ENCODE data around the gene TMEM222. TPM values are rescaled to one million over a fixed set of nuclear protein-coding genes. Genes with fewer than 3 reads are reported as not detected.

The TMEM222 gene
- total RNA-seq, 1 experiment from 2014 or later: 55.5 TPM

DNA sequence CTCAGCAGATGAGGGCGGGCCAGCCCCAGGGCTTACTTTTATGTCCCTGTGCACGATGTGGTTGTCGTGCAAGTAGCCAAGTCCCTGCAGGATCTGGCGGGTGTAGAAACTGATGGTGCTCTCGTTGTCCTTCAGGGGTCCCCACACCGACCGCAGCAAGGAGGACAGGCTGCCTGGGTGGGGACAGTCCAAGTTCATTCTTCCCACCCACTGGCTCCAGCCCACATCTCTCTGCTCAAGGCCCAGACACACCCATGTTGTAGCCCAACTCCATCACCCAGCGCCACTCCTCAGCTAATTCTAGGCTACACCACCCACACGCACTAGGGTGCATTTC lies 37.8 kb downstream of the TMEM222 start:
- no peak for DNase-seq (ENCODE audit: low spot score)
- no peaks in the 10 kb centered on the region for H3K9me3 ChIP-seq (ENCODE audit: low read depth, low read length, poor library complexity, severe bottlenecking)
- POLR2A ChIA-PET (ENCODE audit: low non-redundant PET): no interaction called here
- no peaks in the 10 kb centered on the region for H3K4me1 ChIP-seq (ENCODE audit: insufficient read depth, low read length, poor library complexity, severe bottlenecking)
- no peak overlapping the region for H3K27ac ChIP-seq (ENCODE audit: low read depth, low read length, poor library complexity, severe bottlenecking)
- TF ChIP-seq EZH2 (IDR thresholded peaks at IDR 0.05; ENCODE audit: borderline replicate concordance, low read depth, low read length, poor library complexity, severe bottlenecking) (no peak), CTCF (conservative IDR thresholded peaks at IDR 0.05; ENCODE audit: low read depth, low read length) (no peak)
- intact Hi-C loops (cut with micrococcal nuclease; ENCODE audit: unreplicated experiment): no loop called here
- H3K4me3 ChIP-seq (ENCODE audit: low read depth, low read length, poor library complexity, severe bottlenecking): no peak overlapping the region
- no TSS peak for BruUV-seq (replicated peaks)
- CTCF ChIA-PET: no interaction called here
- H3K27me3 ChIP-seq (replicated peaks; ENCODE audit: insufficient read depth, low read depth, low read length, poor library complexity): no peaks in the 10 kb centered on the region
- H3K36me3 ChIP-seq (ENCODE audit: insufficient read depth, low read length, poor library complexity, severe bottlenecking): no peaks in the 10 kb centered on the region

DNA sequence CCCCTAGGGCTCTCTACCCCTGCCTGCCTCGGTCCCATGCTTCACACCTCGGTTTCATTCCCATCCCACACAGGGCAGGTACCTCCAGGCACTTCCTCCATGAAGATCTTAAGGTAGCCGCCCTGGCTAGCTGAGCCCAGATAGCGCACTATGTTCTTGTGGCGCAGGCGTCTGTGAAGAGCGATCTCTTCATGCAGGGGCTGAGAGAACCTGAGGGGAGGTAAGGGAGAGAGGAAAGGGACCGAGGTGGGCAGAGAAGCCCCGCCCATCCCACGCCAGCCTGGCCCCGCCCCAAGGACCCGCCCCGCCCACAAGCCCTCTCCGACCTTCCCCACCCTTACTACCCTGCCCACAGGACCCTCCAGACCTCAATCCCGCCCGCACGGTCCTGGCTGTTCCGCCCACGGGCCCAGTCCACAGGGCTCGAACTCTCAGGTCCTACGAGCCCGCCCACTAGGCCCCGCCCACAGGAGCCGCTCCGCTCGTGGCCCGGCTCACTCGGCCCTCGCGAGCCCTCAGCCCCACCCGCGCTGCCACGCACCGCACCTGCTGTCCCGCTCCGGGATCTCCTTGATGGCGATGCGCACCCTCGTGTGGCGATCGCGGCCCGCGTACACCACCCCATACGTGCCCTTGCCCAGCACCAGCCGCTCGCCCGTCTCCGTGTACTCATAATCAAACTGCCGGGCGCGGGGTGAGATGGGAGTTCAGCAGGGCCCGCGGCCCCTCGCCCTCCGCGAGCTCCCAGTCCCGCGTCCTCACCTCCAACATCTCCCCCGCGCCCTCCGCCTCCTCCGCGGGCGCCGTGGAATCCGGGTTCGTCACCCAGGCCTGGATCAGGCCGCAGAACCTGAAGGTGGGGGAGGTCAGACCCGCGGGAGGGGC lies 38.4 kb downstream of the TMEM222 start:
- Histone ChIP-seq H3K27ac (ENCODE audit: low read depth, low read length, poor library complexity, severe bottlenecking) (no peak overlapping the region), H3K4me3 (ENCODE audit: low read depth, low read length, poor library complexity, severe bottlenecking) (no peak overlapping the region), H3K9me3 (ENCODE audit: low read depth, low read length, poor library complexity, severe bottlenecking) (no peaks in the 10 kb centered on the region), H3K36me3 (ENCODE audit: insufficient read depth, low read length, poor library complexity, severe bottlenecking) (no peaks in the 10 kb centered on the region), H3K27me3 (replicated peaks; ENCODE audit: insufficient read depth, low read depth, low read length, poor library complexity) (no peaks in the 10 kb centered on the region), H3K4me1 (ENCODE audit: insufficient read depth, low read length, poor library complexity, severe bottlenecking) (peaks cover 4% of the 10 kb centered on the region)
- no peak for DNase-seq (ENCODE audit: low spot score)
- intact Hi-C loops (cut with micrococcal nuclease; ENCODE audit: unreplicated experiment): no loop called here
- ChIA-PET POLR2A (ENCODE audit: low non-redundant PET) (no interaction called here), CTCF (no interaction called here)
- BruUV-seq (replicated peaks): no TSS peak
- no peak for TF ChIP-seq CTCF (conservative IDR thresholded peaks at IDR 0.05; ENCODE audit: low read depth, low read length)
- no peak for TF ChIP-seq EZH2 (IDR thresholded peaks at IDR 0.05; ENCODE audit: borderline replicate concordance, low read depth, low read length, poor library complexity, severe bottlenecking)

DNA sequence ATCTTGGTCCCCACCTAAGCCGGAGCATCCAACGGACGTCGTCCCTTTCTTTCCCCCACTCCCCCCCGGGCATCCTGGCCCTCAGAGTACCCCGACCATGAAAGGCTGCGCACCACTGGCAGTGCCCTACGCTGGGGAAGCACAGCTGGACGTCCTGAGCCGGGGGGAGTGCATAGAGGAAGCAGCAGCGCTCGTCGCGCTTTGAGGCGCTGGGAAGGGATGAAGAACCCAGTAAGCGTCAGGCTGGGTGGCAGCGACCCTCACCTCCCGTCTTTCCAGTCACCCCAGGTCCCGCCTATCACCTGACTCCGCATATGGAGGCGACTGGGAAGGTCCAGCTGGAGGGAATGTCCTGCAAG lies 39.1 kb downstream of the TMEM222 start:
- no peak for DNase-seq (ENCODE audit: low spot score)
- Histone ChIP-seq H3K27me3 (replicated peaks; ENCODE audit: insufficient read depth, low read depth, low read length, poor library complexity) (no peaks in the 10 kb centered on the region), H3K4me1 (ENCODE audit: insufficient read depth, low read length, poor library complexity, severe bottlenecking) (peaks cover 4% of the 10 kb centered on the region), H3K4me3 (ENCODE audit: low read depth, low read length, poor library complexity, severe bottlenecking) (no peak overlapping the region), H3K9me3 (ENCODE audit: low read depth, low read length, poor library complexity, severe bottlenecking) (no peaks in the 10 kb centered on the region), H3K36me3 (ENCODE audit: insufficient read depth, low read length, poor library complexity, severe bottlenecking) (no peaks in the 10 kb centered on the region), H3K27ac (ENCODE audit: low read depth, low read length, poor library complexity, severe bottlenecking) (no peak overlapping the region)
- ChIA-PET POLR2A (ENCODE audit: low non-redundant PET) (no interaction called here), CTCF (no interaction called here)
- TF ChIP-seq EZH2 (IDR thresholded peaks at IDR 0.05; ENCODE audit: borderline replicate concordance, low read depth, low read length, poor library complexity, severe bottlenecking): no peak
- TF ChIP-seq CTCF (conservative IDR thresholded peaks at IDR 0.05; ENCODE audit: low read depth, low read length): no peak
- no TSS peak for BruUV-seq (replicated peaks)
- intact Hi-C loops (cut with micrococcal nuclease; ENCODE audit: unreplicated experiment): no loop called here

Data from A673 (cell line).